Ovary (tissue), 9 donors: ENCODE data around the gene ADAM12. TPM values are rescaled to one million over a fixed set of nuclear protein-coding genes. Genes with fewer than 3 reads are reported as not detected.

ENCODE experiments used
- DNase-seq, 5 donors: peaks; one replicate each; pipeline ENCODE4 v3.0.0-alpha.2; 2019 to 2020
- H3K27ac ChIP-seq, 2 donors: fragments of 200-600 bp; one replicate each; pipeline versions ENCODE4 v1.5.1 to v1.8.0; 2019 to 2022
- H3K27me3 ChIP-seq: fragments of 200-600 bp; one replicate; pipeline ENCODE4 v1.8.0; 2022
- H3K36me3 ChIP-seq: fragments of 200-600 bp; sonication (generic); one replicate; pipeline ENCODE4 v1.5.1; 2019
- H3K4me1 ChIP-seq: one replicate; pipeline ENCODE4 v1.8.1; 2013; ENCODE audit warnings: mild to moderate bottlenecking, moderate library complexity; ENCODE audit not compliant: insufficient read depth
- H3K4me3 ChIP-seq: fragments of 200-600 bp; sonication (generic); one replicate; pipeline ENCODE4 v1.5.1; 2017
- H3K9me3 ChIP-seq, 2 donors: fragments of 200-600 bp in 1 of 2; sonication (generic) in 1 of 2; one replicate each; pipeline versions ENCODE4 v1.5.1 to v1.8.1; 2013 to 2019; ENCODE audit warnings: mild to moderate bottlenecking in 1 of 2, moderate library complexity in 1 of 2
- CTCF ChIP-seq, 3 donors: fragments of 450-650 bp in 2 of 3; fragments of 200-600 bp in 1 of 3; IDR thresholded peaks; one replicate each; pipeline versions ENCODE4 v1.5.1 to v1.8.0; 2016 to 2022; ENCODE audit warnings: antibody characterized with exemption in 3 of 3, mild to moderate bottlenecking in 1 of 3
- EP300 ChIP-seq: sonication (generic); formaldehyde crosslinking; IDR thresholded peaks from one replicate; pipeline ENCODE4 v1.6.1; 2017; ENCODE audit warnings: antibody characterized with exemption
- POLR2A ChIP-seq: fragments of 450-650 bp; IDR thresholded peaks from one replicate; pipeline ENCODE4 v1.6.1; 2017; ENCODE audit warnings: antibody characterized with exemption, mild to moderate bottlenecking, moderate library complexity
- WGBS, 3 donors: extraction: QIAGEN DNeasy Blood & Tissue Kit in 1 of 3; methylation state at CpG; one replicate each; pipeline versions ENCODE4 v1.1.5 to v1.1.7; 2013 to 2017; 5-methylcytosine and 5-hydroxymethylcytosine counted together
- intact Hi-C, 4 donors: fragments of 100-400 bp; cut with DNase I; formaldehyde crosslinking; loops; one replicate each; pipeline versions ENCODE4 v1.11.0 to v1.15.1; 2022 to 2023
- polyA plus RNA-seq, 2 donors: library from polyadenylated mRNA; stranded (reverse); fragments of 200-250 nt in 1 of 2; fragments of 350-450 nt in 1 of 2; fragmentation: Illumina TruSeq in 1 of 2; extraction: RNeasy Lipid Tissue Mini Kit (QIAGEN cat#74804) in 1 of 2; gene quantifications; one replicate each; pipeline ENCODE4 v1.2.3, GENCODE V29; 2013 to 2014
- total RNA-seq, 7 donors: library from RNA; depleted of rRNA in 2 of 7; stranded (reverse); fragments of >200 nt in 2 of 7; fragmentation: NEBNext Ultra II Directional in 3 of 7; extraction: Animal tissue kit (Norgen Biotek cat#: 25700) in 3 of 7; gene quantifications; one replicate each; pipeline versions ENCODE4 v1.1.0 to v1.2.4, GENCODE V29; 2016 to 2023
- donor health status: DM: no; HTN: no; CAD: no; lungs with moderate emphysema.
- donor health status: DM: no; HTN: no; CAD: no.
- donor health status: Bipolar disorder and iron deficiency.
- donor health status: DM: yes; HTN: yes; CAD: no.
- donor health status: DM: no; HTN: no; CAD: no.
- donor health status: DM: yes; HTN: yes; CAD: no.

ADAM12 gene
- total and polyA plus RNA-seq, 9 donors = 1.8 to 27.2 (median 10.3) TPM

GRCh38 chr10:126041804-126042231, 346.5 kb downstream of the ADAM12 start:
- Histone ChIP-seq H3K36me3 (no peaks in the 10 kb centered on the region), H3K4me3 (no peak overlapping the region), H3K9me3 (no peaks in the 10 kb centered on the region), H3K27me3 (no peaks in the 10 kb centered on the region), H3K27ac (no peak overlapping the region), H3K4me1 (peaks cover 4% of the 10 kb centered on the region)
- DNase-seq = peak in 1 of 5 donors; percentile 36
- TF ChIP-seq POLR2A (no peak), EP300 (no peak)
- intact Hi-C loops = no loop called here
- WGBS, 3 donors = 33 to 47% (median 47%) methylated on average over 12 of the region's 12 CpGs

GRCh38 chr10:126041117-126041516, 347.2 kb downstream of the ADAM12 start:
- no peak overlapping the region for H3K27ac ChIP-seq
- TF ChIP-seq CTCF (IDR thresholded peaks at IDR 0.05) (no peak), POLR2A (no peak), EP300 (no peak)
- 87 to 99% (median 94%) methylated on average over 4 of the region's 4 CpGs for WGBS, 3 donors
- H3K36me3 ChIP-seq = no peaks in the 10 kb centered on the region
- H3K9me3 ChIP-seq = no peaks in the 10 kb centered on the region
- intact Hi-C loops = no loop called here
- peaks cover 2% of the 10 kb centered on the region for H3K4me1 ChIP-seq
- no peaks in the 10 kb centered on the region for H3K27me3 ChIP-seq
- H3K4me3 ChIP-seq = no peak overlapping the region
- no peak for DNase-seq

- WGBS, 3 donors = 88 to 94% (median 91%) methylated on average over 10 of the region's 10 CpGs
Measured at GRCh38 chr10:126037946-126038345, 350.3 kb downstream of the ADAM12 start.

GRCh38 chr10:126036515-126036914, 351.8 kb downstream of the ADAM12 start:
- intact Hi-C loops = no loop called here
- 90 to 94% (median 94%) methylated on average over 5 of the region's 5 CpGs for WGBS, 3 donors
- Histone ChIP-seq H3K4me3 (no peak overlapping the region), H3K27me3 (no peaks in the 10 kb centered on the region), H3K9me3 (no peaks in the 10 kb centered on the region), H3K4me1 (no peaks in the 10 kb centered on the region), H3K27ac (no peak overlapping the region), H3K36me3 (no peaks in the 10 kb centered on the region)
- TF ChIP-seq CTCF (IDR thresholded peaks at IDR 0.05) (no peak), POLR2A (no peak), EP300 (no peak)
- no peak for DNase-seq

More at GRCh38 chr10:126037946-126038345, 350.3 kb downstream of the ADAM12 start:
- Histone ChIP-seq H3K36me3 (no peaks in the 10 kb centered on the region), H3K4me1 (peaks cover 2% of the 10 kb centered on the region), H3K27me3 (no peaks in the 10 kb centered on the region), H3K27ac (no peak overlapping the region), H3K4me3 (no peak overlapping the region), H3K9me3 (no peaks in the 10 kb centered on the region)
- DNase-seq = no peak
- TF ChIP-seq EP300 (no peak), CTCF (IDR thresholded peaks at IDR 0.05) (no peak), POLR2A (no peak)
- intact Hi-C loops = no loop called here

- intact Hi-C loops = no loop called here
- H3K9me3 ChIP-seq = no peaks in the 10 kb centered on the region
- H3K36me3 ChIP-seq = no peaks in the 10 kb centered on the region
- no peaks in the 10 kb centered on the region for H3K27me3 ChIP-seq
- DNase-seq = no peak
- no peak overlapping the region for H3K4me3 ChIP-seq
- H3K27ac ChIP-seq = no peak overlapping the region
- WGBS, 3 donors = 94 to 99% (median 95%) methylated on average over 2 of the region's 2 CpGs
- TF ChIP-seq POLR2A (no peak), CTCF (IDR thresholded peaks at IDR 0.05) (no peak), EP300 (no peak)
- no peaks in the 10 kb centered on the region for H3K4me1 ChIP-seq
Measured at GRCh38 chr10:126034586-126034985, 353.7 kb downstream of the ADAM12 start.
